Uterus (tissue), 4 donors: ENCODE measurements around the gene TTPAL. TPM values are rescaled to one million over a fixed set of nuclear protein-coding genes. Genes with fewer than 3 reads are reported as not detected.

Experiments
- DNase-seq, 2 donors: peaks; one replicate each; pipeline ENCODE4 v3.0.0-alpha.2; 2019 to 2020
- H3K27ac ChIP-seq, 2 donors: fragments of 200-600 bp; sonication (generic); 1 replicate in 1 of 2; 2 replicates in 1 of 2; pipeline ENCODE4 v1.5.1; 2016 to 2018
- H3K27me3 ChIP-seq, 2 donors: fragments of 200-600 bp; sonication (generic); one replicate each; pipeline ENCODE4 v1.5.1; 2018 to 2019; ENCODE audit warnings: control low read depth in 1 of 2
- H3K36me3 ChIP-seq, 2 donors: fragments of 200-600 bp; sonication (generic); one replicate each; pipeline ENCODE4 v1.5.1; 2019; ENCODE audit warnings: control low read depth in 1 of 2
- H3K4me1 ChIP-seq, 2 donors: fragments of 200-600 bp; sonication (generic); one replicate each; pipeline ENCODE4 v1.5.1; 2018 to 2019; ENCODE audit warnings: control low read depth in 1 of 2
- H3K4me3 ChIP-seq, 2 donors: fragments of 200-600 bp; sonication (generic); 1 replicate in 1 of 2; 2 replicates in 1 of 2; pipeline ENCODE4 v1.5.1; 2018 to 2019; ENCODE audit warnings: mild to moderate bottlenecking in 1 of 2
- H3K9me3 ChIP-seq, 2 donors: fragments of 200-600 bp; sonication (generic); one replicate each; pipeline ENCODE4 v1.5.1; 2019; ENCODE audit warnings: control low read depth in 1 of 2
- POLR2A ChIP-seq, 2 donors: fragments of 450-650 bp; IDR thresholded peaks; one replicate each; pipeline ENCODE4 v1.6.1; 2016; ENCODE audit warnings: antibody characterized with exemption in 2 of 2, mild to moderate bottlenecking in 1 of 2, moderate library complexity in 1 of 2
- intact Hi-C: fragments of 100-400 bp; cut with DNase I; formaldehyde crosslinking; loops from one replicate; pipeline ENCODE4 v1.15.1; 2023; ENCODE audit warnings: low total_unique reads
- total RNA-seq, 4 donors: library from RNA; depleted of rRNA in 3 of 4; stranded (reverse); fragments of >200 nt in 3 of 4; gene quantifications; one replicate each; pipeline versions ENCODE4 v1.1.0 to v1.2.4, GENCODE V29; 2014 to 2023
- TF ChIP-seq, protein P1 (sequence below), 4 experiments: fragments of 200-600 bp in 2 of 4; fragments of 450-650 bp in 2 of 4; sonication (generic) in 2 of 4; IDR thresholded peaks; one replicate each; pipeline ENCODE4 v1.5.1; 2016 to 2019; ENCODE audit warnings: antibody characterized with exemption in 4 of 4, mild to moderate bottlenecking in 2 of 4, moderate library complexity in 1 of 4
- donor health status: DM: yes; HTN: yes; CAD: no.

TTPAL gene
- total RNA-seq, 4 donors from 2014 or later, result 4.9 to 18.2 (median 10.0) TPM

DNA sequence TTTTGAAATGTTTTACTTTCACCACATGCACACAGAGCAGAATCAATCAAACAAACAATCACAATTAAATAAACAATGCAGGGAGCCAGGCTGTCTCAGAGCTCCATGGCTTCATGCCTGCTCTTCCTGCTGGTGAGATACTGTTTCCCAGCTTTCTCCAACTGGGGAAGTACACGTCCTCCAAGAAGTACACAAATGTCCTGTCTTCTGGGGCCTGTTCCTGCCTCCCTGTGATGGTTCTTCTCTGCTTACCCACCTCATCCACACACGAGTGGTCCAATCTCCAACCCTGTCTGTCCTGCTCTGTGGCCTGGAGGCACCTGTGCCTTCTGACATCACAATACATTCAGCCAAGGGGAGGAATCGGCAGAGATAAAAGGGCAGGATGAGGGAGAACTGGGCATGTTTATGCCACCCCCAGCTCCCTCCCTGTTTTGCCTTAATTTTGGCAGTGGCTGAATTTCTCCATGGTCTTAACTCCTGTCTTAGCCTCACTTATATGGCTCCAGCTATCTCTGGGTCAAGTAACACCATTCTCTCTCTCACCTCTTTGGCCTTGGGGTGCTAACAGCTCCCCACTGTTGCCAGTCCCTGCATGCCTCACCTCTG is 25.3 kb upstream of the TTPAL start:
- no peak overlapping the region for H3K27ac ChIP-seq
- no peaks in the 10 kb centered on the region for H3K4me1 ChIP-seq
- H3K36me3 ChIP-seq, result no peaks in the 10 kb centered on the region
- intact Hi-C loops, result no loop called here
- H3K9me3 ChIP-seq, result no peaks in the 10 kb centered on the region
- no peak overlapping the region for H3K4me3 ChIP-seq
- no peak for DNase-seq
- no peaks in the 10 kb centered on the region for H3K27me3 ChIP-seq
- TF ChIP-seq POLR2A (IDR thresholded peaks at IDR 0.05), result no peak
- TF ChIP-seq, protein P1, sequence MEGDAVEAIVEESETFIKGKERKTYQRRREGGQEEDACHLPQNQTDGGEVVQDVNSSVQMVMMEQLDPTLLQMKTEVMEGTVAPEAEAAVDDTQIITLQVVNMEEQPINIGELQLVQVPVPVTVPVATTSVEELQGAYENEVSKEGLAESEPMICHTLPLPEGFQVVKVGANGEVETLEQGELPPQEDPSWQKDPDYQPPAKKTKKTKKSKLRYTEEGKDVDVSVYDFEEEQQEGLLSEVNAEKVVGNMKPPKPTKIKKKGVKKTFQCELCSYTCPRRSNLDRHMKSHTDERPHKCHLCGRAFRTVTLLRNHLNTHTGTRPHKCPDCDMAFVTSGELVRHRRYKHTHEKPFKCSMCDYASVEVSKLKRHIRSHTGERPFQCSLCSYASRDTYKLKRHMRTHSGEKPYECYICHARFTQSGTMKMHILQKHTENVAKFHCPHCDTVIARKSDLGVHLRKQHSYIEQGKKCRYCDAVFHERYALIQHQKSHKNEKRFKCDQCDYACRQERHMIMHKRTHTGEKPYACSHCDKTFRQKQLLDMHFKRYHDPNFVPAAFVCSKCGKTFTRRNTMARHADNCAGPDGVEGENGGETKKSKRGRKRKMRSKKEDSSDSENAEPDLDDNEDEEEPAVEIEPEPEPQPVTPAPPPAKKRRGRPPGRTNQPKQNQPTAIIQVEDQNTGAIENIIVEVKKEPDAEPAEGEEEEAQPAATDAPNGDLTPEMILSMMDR (IDR thresholded peaks at IDR 0.05), result no peak

DNA sequence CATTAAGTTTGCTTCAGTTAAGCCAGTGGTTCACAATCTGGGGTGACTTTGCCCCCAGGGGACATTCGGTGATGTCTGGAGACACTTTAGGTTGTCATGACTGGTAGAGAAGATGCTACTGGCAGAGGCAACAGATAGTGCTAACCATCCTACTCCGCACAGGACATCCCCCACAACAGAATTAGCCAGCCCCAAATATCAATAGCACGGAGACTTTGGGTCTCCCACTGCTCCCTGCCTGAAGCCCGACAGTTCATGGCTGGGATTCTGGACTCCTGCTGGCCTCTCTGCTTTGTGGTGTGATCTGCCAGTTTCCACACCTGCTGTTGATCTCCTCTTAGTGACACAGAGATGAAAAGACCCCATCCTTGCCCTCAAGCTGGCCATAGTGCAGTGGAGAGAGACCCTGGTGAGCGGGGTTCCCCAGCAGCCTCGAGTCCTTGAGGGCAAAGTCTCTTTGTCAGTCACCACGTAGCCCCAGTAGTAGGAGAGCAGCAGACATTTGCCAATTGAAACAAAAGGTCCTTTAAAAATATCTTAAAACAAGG is 24.7 kb upstream of the TTPAL start:
- H3K27ac ChIP-seq, result no peak overlapping the region

DNA sequence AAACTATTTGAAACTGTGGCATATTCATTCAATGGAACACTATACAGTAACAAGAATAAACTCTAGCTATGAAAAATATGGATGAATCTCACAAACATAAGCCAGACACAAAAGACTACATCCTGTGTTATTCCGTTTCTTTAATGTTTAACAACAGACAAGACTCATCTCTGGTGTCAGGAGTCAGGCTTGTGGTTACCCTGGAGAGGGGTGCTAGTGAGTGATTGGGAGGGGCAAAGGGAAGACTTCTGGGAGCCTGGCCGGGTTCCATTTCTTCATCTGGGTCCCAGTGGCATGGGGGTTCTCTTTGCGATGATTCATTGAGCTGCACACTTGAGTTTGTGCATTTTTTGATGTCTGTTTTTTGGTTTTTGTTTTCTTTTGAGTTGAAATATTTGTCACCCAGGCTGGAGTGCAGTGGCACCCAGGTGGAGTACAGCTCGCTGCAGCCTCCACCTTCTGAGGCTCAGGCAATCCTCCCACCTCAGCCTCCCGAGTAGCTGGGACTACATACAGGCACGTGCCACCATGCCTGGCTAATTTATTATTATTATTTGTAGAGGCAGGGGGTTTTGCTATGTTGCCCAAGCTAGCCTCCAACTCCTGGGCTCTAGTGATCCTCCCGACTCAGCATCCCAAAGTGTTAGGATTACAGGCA is 21.2 kb upstream of the TTPAL start:
- DNase-seq, result no peak
- Histone ChIP-seq H3K9me3 (no peaks in the 10 kb centered on the region), H3K27me3 (no peaks in the 10 kb centered on the region), H3K27ac (no peak overlapping the region), H3K4me3 (no peak overlapping the region), H3K36me3 (no peaks in the 10 kb centered on the region), H3K4me1 (no peaks in the 10 kb centered on the region)
- intact Hi-C loops, result no loop called here
- TF ChIP-seq, protein P1 (IDR thresholded peaks at IDR 0.05), result no peak
- no peak for TF ChIP-seq POLR2A (IDR thresholded peaks at IDR 0.05)

More for the DNA sequence above, 24.7 kb upstream of the TTPAL start:
- no peaks in the 10 kb centered on the region for H3K9me3 ChIP-seq
- H3K36me3 ChIP-seq, result no peaks in the 10 kb centered on the region
- no peak overlapping the region for H3K4me3 ChIP-seq
- intact Hi-C loops, result no loop called here
- H3K27me3 ChIP-seq, result no peaks in the 10 kb centered on the region
- TF ChIP-seq, protein P1 (IDR thresholded peaks at IDR 0.05), result no peak
- no peak for TF ChIP-seq POLR2A (IDR thresholded peaks at IDR 0.05)
- DNase-seq, result no peak
- H3K4me1 ChIP-seq, result no peaks in the 10 kb centered on the region

DNA sequence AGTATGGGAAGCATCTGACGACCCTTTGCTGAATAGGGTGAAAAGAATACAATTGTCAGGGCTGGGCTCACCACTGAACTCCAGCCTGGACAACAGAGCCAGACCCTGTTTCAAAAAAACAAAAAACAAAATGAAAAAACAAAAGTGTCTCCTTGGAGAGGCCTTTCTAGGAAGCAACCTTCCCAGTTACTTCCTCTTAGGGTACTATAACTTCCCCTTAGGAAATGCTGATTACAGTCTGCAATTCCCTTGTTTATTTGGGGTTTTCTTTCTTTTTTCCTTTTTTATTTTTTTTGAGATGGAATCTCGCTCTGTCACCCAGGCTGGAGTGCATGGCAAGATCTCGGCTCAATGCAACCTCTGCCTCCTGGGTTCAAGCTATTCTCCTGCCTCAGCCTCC is 20.5 kb upstream of the TTPAL start:
- Histone ChIP-seq H3K9me3 (no peaks in the 10 kb centered on the region), H3K4me1 (no peaks in the 10 kb centered on the region), H3K36me3 (no peaks in the 10 kb centered on the region), H3K27me3 (no peaks in the 10 kb centered on the region), H3K4me3 (no peak overlapping the region), H3K27ac (no peak overlapping the region)
- intact Hi-C loops, result no loop called here
- DNase-seq, result no peak
- no peak for TF ChIP-seq POLR2A (IDR thresholded peaks at IDR 0.05)
- TF ChIP-seq, protein P1 (IDR thresholded peaks at IDR 0.05), result no peak

DNA sequence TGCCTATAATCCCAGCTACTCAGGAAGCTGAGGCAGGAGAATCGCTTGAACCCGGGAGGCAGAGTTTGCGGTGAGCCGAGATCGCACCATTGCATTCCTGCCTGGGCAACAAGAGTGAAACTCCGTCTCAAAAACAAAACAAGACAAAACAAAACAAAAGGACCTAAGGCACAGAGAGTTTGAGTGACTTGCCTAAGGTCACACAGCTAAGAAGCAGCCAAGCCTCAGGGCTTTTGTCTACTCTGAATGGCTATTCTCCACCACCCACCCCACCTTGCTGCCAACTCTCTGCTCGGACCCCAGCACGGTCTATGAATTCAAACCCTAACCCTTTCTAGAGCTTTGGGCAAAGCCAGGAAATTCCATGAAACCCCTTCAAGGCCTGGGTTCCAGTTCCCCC is 19.1 kb upstream of the TTPAL start:
- intact Hi-C loops, result no loop called here
- Histone ChIP-seq H3K27me3 (no peaks in the 10 kb centered on the region), H3K4me1 (no peaks in the 10 kb centered on the region), H3K36me3 (no peaks in the 10 kb centered on the region), H3K27ac (no peak overlapping the region), H3K9me3 (no peaks in the 10 kb centered on the region), H3K4me3 (no peak overlapping the region)
- no peak for TF ChIP-seq POLR2A (IDR thresholded peaks at IDR 0.05)
- TF ChIP-seq, protein P1 (IDR thresholded peaks at IDR 0.05), result no peak
- DNase-seq, result no peak
